Stimulated activated effector memory CD8-positive, alpha-beta T cell treated with anti-CD3 and anti-CD28 coated beads, Interleukin-12 subunit alpha, Interleukin-12 subunit beta, amount 100 ng/mL, for 72 hours (primary cell): ENCODE results near the gene CD79A.

Experiments
- ATAC-seq: fragments of 150-1000 bp; cut with Tn5 transposase; 2 replicates; pipeline ENCODE4 v1.10.0; 2021
- DNase-seq, 2 donors: peaks; one replicate each; pipeline ENCODE4 v3.0.0; 2021 to 2022; ENCODE audit warnings: low spot score in 2 of 2
- H3K27ac Mint-ChIP-seq: one replicate; pipeline ENCODE4 v1.8.0; 2022; ENCODE audit warnings: mild to moderate bottlenecking, mixed read lengths
- H3K36me3 Mint-ChIP-seq: one replicate; pipeline ENCODE4 v1.8.0; 2022; ENCODE audit warnings: mild to moderate bottlenecking, mixed read lengths
- H3K4me1 Mint-ChIP-seq: one replicate; pipeline ENCODE4 v1.8.0; 2022; ENCODE audit warnings: mixed read lengths
- H3K4me3 Mint-ChIP-seq: one replicate; pipeline ENCODE4 v1.8.0; 2022; ENCODE audit warnings: mild to moderate bottlenecking, mixed read lengths
- H3K9me3 Mint-ChIP-seq: one replicate; pipeline ENCODE4 v1.8.0; 2022; ENCODE audit warnings: mixed read lengths

The CD79A gene

DNA sequence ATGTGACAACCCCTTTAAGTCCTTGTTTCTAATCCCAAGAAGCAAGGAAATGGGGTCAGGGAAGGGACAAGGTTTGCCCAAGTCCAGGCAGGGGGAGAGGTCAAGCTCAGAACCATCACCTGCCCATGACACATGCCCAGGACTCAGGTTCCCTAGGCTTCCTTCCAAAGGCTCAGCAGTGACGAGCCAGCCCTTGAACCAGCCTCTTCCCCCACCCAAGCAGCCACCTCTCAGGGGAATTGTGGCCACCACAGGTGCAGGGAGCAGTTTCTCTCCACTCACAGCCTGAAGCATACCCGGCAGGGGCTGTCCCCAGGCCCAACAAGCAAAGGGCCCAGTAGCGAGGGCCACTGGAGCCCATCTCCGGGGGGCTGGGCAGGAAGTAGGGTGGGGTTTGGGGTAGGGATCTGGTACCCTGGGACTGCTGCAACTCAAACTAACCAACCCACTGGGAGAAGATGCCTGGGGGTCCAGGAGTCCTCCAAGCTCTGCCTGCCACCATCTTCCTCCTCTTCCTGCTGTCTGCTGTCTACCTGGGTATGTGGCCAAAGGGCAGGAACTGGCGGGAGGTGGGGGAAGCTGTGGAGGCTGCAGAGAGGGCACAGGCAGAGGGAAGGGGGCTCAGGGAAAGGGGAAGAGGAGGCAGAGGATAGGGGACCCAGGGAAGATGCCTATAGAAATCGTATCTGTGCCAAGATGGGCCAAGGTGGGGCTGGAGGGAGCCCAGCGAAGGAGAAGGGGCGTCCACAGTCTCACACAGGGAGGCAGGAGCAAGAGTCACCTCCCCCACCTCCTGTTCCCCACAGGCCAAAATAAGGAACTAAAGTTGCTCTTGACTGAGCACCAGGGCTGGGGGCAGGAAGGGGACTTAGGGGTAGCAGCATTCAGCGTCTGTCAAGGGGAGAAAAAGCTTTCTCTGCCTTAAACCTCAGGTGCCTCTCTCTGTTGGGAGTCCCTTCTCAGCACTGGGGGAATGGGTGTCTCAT, at the start of gene CD79A:
TSS of gene CD79A (plus strand) at position 433 of the 986 bp plus-strand sequence. CDS start at position 459, 26 bp downstream.
- peaks cover 35% of the 10 kb centered on the region for H3K36me3 Mint-ChIP-seq
- no peak for ATAC-seq
- H3K27ac Mint-ChIP-seq: peak within 1 kb of the TSS; percentile 86
- peaks cover 75% of the 10 kb centered on the region for H3K4me1 Mint-ChIP-seq
- H3K9me3 Mint-ChIP-seq: no peaks in the 10 kb centered on the region
- no peak for DNase-seq
- peak within 1 kb of the TSS; percentile 46 for H3K4me3 Mint-ChIP-seq

- Mint-ChIP-seq H3K9me3 (no peaks in the 10 kb centered on the region), H3K27ac (no peak overlapping the region), H3K36me3 (no peaks in the 10 kb centered on the region), H3K4me3 (no peak overlapping the region), H3K4me1 (no peaks in the 10 kb centered on the region)
- ATAC-seq: no peak
- DNase-seq: no peak
Observed at GRCh38 chr19:41837981-41838708, 38.9 kb upstream of the CD79A start.

DNA sequence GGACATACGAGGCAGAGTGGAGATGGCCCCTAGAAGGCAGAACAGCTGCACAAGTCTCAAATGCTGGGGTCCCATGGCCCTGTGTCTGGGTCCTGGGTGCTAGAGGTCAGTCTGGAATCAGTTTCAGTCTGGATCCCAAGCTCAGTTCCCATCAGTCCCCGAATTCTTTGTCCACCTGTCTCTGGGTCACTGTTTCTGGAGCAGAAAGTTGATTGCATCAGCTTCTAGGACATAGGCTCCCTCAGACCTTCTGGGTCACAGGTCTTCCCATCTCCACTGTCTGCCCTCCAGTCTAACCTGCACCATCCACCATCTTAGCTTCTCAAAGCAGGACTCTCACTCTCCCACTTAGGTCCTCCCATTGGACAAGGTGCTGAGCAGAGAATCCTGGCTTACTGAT, 37.9 kb upstream of the CD79A start:
- H3K27ac Mint-ChIP-seq: no peak overlapping the region
- H3K4me3 Mint-ChIP-seq: no peak overlapping the region
- H3K4me1 Mint-ChIP-seq: no peaks in the 10 kb centered on the region
- peaks cover 5% of the 10 kb centered on the region for H3K9me3 Mint-ChIP-seq
- ATAC-seq (no peak), DNase-seq (no peak)
- no peaks in the 10 kb centered on the region for H3K36me3 Mint-ChIP-seq

- no peak for DNase-seq
- H3K4me3 Mint-ChIP-seq: no peak overlapping the region
- no peaks in the 10 kb centered on the region for H3K36me3 Mint-ChIP-seq
- H3K27ac Mint-ChIP-seq: no peak overlapping the region
- no peaks in the 10 kb centered on the region for H3K4me1 Mint-ChIP-seq
- ATAC-seq: no peak
- peaks cover 5% of the 10 kb centered on the region for H3K9me3 Mint-ChIP-seq
Observed at GRCh38 chr19:41843371-41843770, 33.7 kb upstream of the CD79A start.

DNA sequence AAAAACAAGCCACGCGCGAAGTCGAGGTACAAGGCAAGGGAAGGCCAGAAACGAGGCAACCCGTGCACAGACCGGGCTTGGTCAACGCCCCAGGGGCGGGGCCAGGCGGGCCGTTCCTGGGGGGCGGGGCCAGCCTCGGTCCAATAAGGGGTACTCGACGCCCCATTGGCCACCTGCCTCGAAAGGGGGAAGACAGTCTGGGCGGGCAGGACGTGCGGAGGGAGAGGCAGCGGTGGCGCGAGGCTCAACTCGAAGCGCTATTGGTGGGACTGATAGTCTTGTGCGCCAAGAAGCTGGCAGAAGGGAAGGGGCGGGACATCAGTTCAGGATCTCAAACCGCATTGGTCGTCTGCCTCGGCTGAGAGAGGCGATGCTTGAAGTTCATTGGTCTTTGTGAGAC, 32.5 kb upstream of the CD79A start, which contains the start of gene LYPD4:
TSS of gene LYPD4 (minus strand) at position 83 of the 400 bp plus-strand sequence. CDS start 5,398 bp downstream, outside the sequence.
- DNase-seq (no peak), ATAC-seq (no peak)
- Mint-ChIP-seq H3K27ac (no peak within 1 kb of the TSS), H3K36me3 (no peaks in the 10 kb centered on the region), H3K4me1 (no peaks in the 10 kb centered on the region), H3K4me3 (no peak within 1 kb of the TSS), H3K9me3 (peaks cover 5% of the 10 kb centered on the region)

DNA sequence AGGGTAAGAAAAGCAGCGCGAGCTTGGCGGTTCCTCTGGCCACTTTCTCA, 32.3 kb upstream of the CD79A start, which contains the start of gene DMRTC2:
TSS of gene DMRTC2 (plus strand) at position 42 of the 50 bp plus-strand sequence. CDS start 2,387 bp downstream, outside the sequence.
- H3K27ac Mint-ChIP-seq: no peak within 1 kb of the TSS
- H3K9me3 Mint-ChIP-seq: peaks cover 5% of the 10 kb centered on the region
- no peaks in the 10 kb centered on the region for H3K36me3 Mint-ChIP-seq

DNA sequence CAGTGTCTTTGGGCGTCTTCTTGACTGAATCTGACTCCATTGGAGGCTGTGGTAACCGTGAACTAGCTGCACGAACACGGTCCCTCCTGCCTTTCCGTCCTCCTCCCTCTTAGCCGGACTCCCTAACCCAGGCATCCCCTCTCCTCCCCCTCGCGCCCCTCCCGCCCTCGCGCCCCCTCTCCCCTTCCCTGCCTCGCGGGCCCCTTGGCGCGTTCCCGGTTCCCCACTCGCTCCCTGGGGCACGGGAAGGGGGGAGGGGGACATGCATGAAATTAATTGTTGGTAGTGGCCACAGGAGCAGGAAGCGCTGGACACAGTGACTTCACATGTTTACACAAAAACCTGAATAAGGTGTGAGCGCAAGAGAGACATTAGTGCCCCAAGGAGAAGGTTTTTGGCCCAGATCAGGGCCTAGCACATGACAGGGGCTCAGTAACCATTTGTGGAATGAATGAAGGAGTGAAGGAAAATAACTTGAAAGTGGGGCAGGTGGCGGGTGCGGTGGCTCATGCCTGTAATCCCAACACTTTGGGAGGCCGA, 32.0 kb upstream of the CD79A start:
- no peak for DNase-seq
- Mint-ChIP-seq H3K27ac (no peak overlapping the region), H3K4me1 (no peaks in the 10 kb centered on the region), H3K36me3 (no peaks in the 10 kb centered on the region), H3K9me3 (peaks cover 5% of the 10 kb centered on the region), H3K4me3 (no peak overlapping the region)
- ATAC-seq: no peak

More for the DNA sequence above, 32.3 kb upstream of the CD79A start, which contains the start of gene DMRTC2:
- Mint-ChIP-seq H3K4me3 (no peak within 1 kb of the TSS), H3K4me1 (no peaks in the 10 kb centered on the region)
- ATAC-seq (no peak), DNase-seq (no peak)

- Mint-ChIP-seq H3K9me3 (peaks cover 5% of the 10 kb centered on the region), H3K4me3 (no peak overlapping the region), H3K36me3 (no peaks in the 10 kb centered on the region), H3K4me1 (no peaks in the 10 kb centered on the region), H3K27ac (peak overlapping the region; percentile 44)
- ATAC-seq: no peak
- DNase-seq: no peak
Observed at GRCh38 chr19:41847351-41848105, 29.6 kb upstream of the CD79A start.

- Mint-ChIP-seq H3K4me1 (no peaks in the 10 kb centered on the region), H3K36me3 (no peaks in the 10 kb centered on the region), H3K27ac (peak overlapping the region; percentile 44), H3K9me3 (peaks cover 5% of the 10 kb centered on the region), H3K4me3 (no peak overlapping the region)
- DNase-seq (no peak), ATAC-seq (no peak)
Observed at GRCh38 chr19:41848666-41849065, 28.4 kb upstream of the CD79A start.

GRCh38 chr19:41849067-41849466, 28.0 kb upstream of the CD79A start:
- Mint-ChIP-seq H3K4me1 (no peaks in the 10 kb centered on the region), H3K27ac (peak overlapping the region; percentile 44), H3K9me3 (peaks cover 2% of the 10 kb centered on the region), H3K4me3 (no peak overlapping the region), H3K36me3 (no peaks in the 10 kb centered on the region)
- DNase-seq: no peak
- peak; percentile 42 for ATAC-seq

DNA sequence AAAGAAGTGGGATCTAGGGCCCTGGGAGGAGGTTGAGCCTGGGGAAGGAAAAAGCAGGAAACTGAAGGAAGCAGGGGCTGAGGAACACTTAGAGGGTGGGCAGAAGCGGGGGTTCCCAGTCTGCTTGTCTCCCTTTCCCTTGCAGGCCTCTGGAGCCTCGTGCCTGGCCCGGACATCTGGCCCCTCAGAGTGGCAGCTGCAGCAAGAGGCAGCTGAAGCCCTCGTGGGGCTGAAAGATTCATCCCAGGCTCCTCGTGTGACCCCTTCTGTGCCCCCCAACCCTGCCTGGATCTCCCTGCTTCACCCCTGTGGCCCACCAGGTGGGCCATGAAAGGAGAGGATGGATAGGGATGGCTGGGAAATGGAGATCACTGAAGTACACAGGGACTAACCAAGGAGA, 26.7 kb upstream of the CD79A start:
- Mint-ChIP-seq H3K4me1 (no peaks in the 10 kb centered on the region), H3K27ac (no peak overlapping the region), H3K9me3 (no peaks in the 10 kb centered on the region), H3K4me3 (no peak overlapping the region), H3K36me3 (no peaks in the 10 kb centered on the region)
- ATAC-seq (no peak), DNase-seq (no peak)

DNA sequence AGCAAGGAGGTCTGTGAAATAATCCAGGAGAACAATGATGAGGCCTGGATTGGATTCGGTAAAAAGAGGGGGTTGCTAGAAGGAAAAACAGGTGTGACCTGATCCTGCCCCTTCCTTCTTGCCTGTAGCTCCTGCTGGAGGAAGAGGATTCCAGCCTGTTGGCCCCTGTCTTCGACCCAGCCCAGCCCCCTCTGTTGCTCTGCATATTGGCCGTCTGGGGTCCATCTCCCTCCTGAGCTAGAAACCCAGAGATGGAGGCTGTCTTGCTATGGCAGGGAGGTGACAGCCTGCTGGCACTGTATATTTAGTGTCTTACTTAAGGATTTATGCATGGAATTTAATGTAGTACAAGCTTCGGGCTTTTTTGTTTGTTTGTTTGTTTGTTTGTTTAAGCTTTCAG, 25.6 kb upstream of the CD79A start:
- DNase-seq (no peak), ATAC-seq (no peak)
- no peak overlapping the region for H3K27ac Mint-ChIP-seq
- no peaks in the 10 kb centered on the region for H3K9me3 Mint-ChIP-seq
- no peaks in the 10 kb centered on the region for H3K36me3 Mint-ChIP-seq
- no peaks in the 10 kb centered on the region for H3K4me1 Mint-ChIP-seq
- H3K4me3 Mint-ChIP-seq: no peak overlapping the region

DNA sequence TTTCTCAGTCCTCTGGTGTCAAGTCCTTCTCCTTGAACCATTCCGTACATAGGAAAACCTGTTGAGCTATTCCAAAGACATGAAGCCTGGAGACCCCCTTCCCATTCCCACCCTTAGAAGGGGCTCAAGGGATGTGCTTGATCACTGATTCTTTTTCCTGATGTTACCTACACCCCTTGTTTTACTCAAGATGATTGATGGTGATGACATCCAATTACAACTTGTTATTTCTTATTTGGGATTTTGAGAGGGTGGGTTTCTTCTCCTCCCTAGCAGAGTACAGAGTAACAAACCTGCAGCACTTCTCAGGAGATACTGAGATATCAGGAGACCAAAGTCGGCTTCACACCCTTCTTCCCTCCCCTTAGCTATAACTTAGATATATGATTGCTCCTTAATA, 23.7 kb upstream of the CD79A start:
- no peak overlapping the region for H3K27ac Mint-ChIP-seq
- H3K4me3 Mint-ChIP-seq: no peak overlapping the region
- no peaks in the 10 kb centered on the region for H3K4me1 Mint-ChIP-seq
- H3K36me3 Mint-ChIP-seq: no peaks in the 10 kb centered on the region
- no peaks in the 10 kb centered on the region for H3K9me3 Mint-ChIP-seq
- ATAC-seq (no peak), DNase-seq (no peak)

DNA sequence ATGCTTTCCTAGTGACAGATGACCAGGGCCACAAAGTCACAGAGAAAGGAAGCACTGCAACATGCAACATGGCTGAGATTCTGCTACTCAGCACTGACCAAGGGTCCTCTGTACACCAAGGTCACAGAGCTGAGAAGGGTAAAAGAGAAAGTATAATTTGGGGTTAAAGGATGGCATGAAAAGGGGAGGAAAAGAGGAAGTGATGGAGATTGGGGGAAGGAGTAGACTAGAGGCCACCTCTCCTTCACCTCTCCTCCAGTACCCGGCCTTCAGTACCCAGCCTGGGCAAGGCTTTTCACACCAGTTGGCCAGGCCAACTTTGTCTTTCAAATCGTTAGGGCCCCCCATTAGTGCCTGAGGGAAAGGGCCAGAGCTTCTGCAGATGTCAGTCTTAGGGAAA, 23.3 kb upstream of the CD79A start:
- DNase-seq (no peak), ATAC-seq (no peak)
- Mint-ChIP-seq H3K36me3 (no peaks in the 10 kb centered on the region), H3K27ac (no peak overlapping the region), H3K4me1 (no peaks in the 10 kb centered on the region), H3K9me3 (no peaks in the 10 kb centered on the region), H3K4me3 (no peak overlapping the region)

GRCh38 chr19:41859213-41859617, 17.9 kb upstream of the CD79A start:
- Mint-ChIP-seq H3K27ac (peak overlapping the region; percentile 95), H3K36me3 (peaks cover 49% of the 10 kb centered on the region), H3K4me1 (peaks cover 43% of the 10 kb centered on the region), H3K9me3 (no peaks in the 10 kb centered on the region), H3K4me3 (peak overlapping the region; percentile 82)
- no peak for ATAC-seq
- DNase-seq: no peak
